NCI-H2107 (cell line): ENCODE data around the gene STRA6.

ENCODE experiments used
- DNase-seq: peaks from one replicate; lab custom pipeline; 2025; lab: John Stamatoyannopoulos, UW

Gene STRA6

GRCh38 chr15:74131628-74132413 lies 70.8 kb downstream of the STRA6 start:
- DNase-seq, result no peak

- DNase-seq, result no peak
Observed at GRCh38 chr15:74130849-74131627, 71.5 kb downstream of the STRA6 start.

GRCh38 chr15:74130155-74130848 lies 72.3 kb downstream of the STRA6 start, which contains the start of gene ISLR2:
ISLR2 (plus strand) TSS chr15:74130586; CDS start chr15:74132755, 2,169 bp downstream.
- no peak for DNase-seq

GRCh38 chr15:74129586-74130154 lies 72.9 kb downstream of the STRA6 start:
- no peak for DNase-seq
